Natural killer cell (primary cell): ENCODE measurements around the gene DOCK6. TPM values are rescaled to one million over a fixed set of nuclear protein-coding genes. Genes with fewer than 3 reads are reported as not detected.

Experiments
- ATAC-seq, 3 donors: fragments of 150-1000 bp in 2 of 3; fragments of 200-7000 bp in 1 of 3; cut with Tn5 transposase; 1 replicate in 1 of 3; 2 replicates in 2 of 3; pipeline ENCODE4 v1.10.0; 2021; ENCODE audit warnings: mild to moderate bottlenecking in 2 of 3, moderate library complexity in 2 of 3
- DNase-seq, 2 donors: peaks; one replicate each; pipeline versions ENCODE4 v3.0.0 to v3.0.0-alpha.2; 2013 to 2021; ENCODE audit warnings: mixed read lengths in 1 of 2
- H3K27ac ChIP-seq: one replicate; pipeline ENCODE4 v1.5.1; 2013; ENCODE audit warnings: mild to moderate bottlenecking, low read length
- H3K27me3 ChIP-seq: one replicate; pipeline ENCODE4 v1.6.1; 2013; ENCODE audit warnings: low read length; ENCODE audit not compliant: control insufficient read depth, insufficient read depth
- H3K36me3 ChIP-seq: one replicate; pipeline ENCODE4 v1.6.1; 2013; ENCODE audit warnings: low read length; ENCODE audit not compliant: control insufficient read depth, insufficient read depth
- H3K4me1 ChIP-seq: one replicate; pipeline ENCODE4 v1.6.1; 2013; ENCODE audit warnings: low read length; ENCODE audit not compliant: control insufficient read depth, insufficient read depth
- H3K4me3 ChIP-seq: one replicate; pipeline ENCODE4 v1.5.1; 2013; ENCODE audit warnings: low read length
- H3K9me3 ChIP-seq: one replicate; pipeline ENCODE4 v1.6.1; 2013; ENCODE audit warnings: low read length; ENCODE audit not compliant: control insufficient read depth, insufficient read depth
- H3K27ac Mint-ChIP-seq, 2 donors: one replicate each; pipeline ENCODE4 v1.8.0; 2022; ENCODE audit warnings: mild to moderate bottlenecking in 2 of 2, mixed read lengths in 2 of 2, moderate library complexity in 1 of 2
- H3K27me3 Mint-ChIP-seq, 2 donors: one replicate each; pipeline ENCODE4 v1.8.0; 2022; ENCODE audit warnings: low read depth in 2 of 2, mixed read lengths in 2 of 2
- H3K36me3 Mint-ChIP-seq: one replicate; pipeline ENCODE4 v1.8.0; 2022; ENCODE audit warnings: mixed read lengths
- H3K4me1 Mint-ChIP-seq, 2 donors: one replicate each; pipeline ENCODE4 v1.8.0; 2022; ENCODE audit warnings: mixed read lengths in 2 of 2
- H3K4me3 Mint-ChIP-seq: one replicate; pipeline ENCODE4 v1.8.0; 2022; ENCODE audit warnings: mild to moderate bottlenecking, moderate library complexity, mixed read lengths
- H3K9me3 Mint-ChIP-seq, 2 donors: one replicate each; pipeline ENCODE4 v1.8.0; 2022; ENCODE audit warnings: mixed read lengths in 2 of 2
- CTCF ChIP-seq: fragments of 200-600 bp; IDR thresholded peaks from one replicate; pipeline ENCODE4 v1.8.0; 2022; ENCODE audit warnings: antibody characterized with exemption
- WGBS: methylation state at CpG from one replicate; pipeline ENCODE4 v1.1.7; 2013; ENCODE audit warnings: missing lambda C conversion rate; ENCODE audit not compliant: insufficient coverage; 5-methylcytosine and 5-hydroxymethylcytosine counted together
- intact Hi-C: fragments of 100-400 bp; cut with micrococcal nuclease; formaldehyde crosslinking; loops from one replicate; pipeline ENCODE4 v1.14.2; 2022
- total RNA-seq, 4 donors: library from RNA; stranded (reverse); fragments of 120-200 nt in 1 of 4; gene quantifications; one replicate each; pipeline versions ENCODE4 v1.2.3 to v1.2.4, GENCODE V29; 2013 to 2022

DOCK6 gene
- total RNA-seq, 3 donors from 2014 or later (not counting 1 experiment from before 2014, with no cell fraction given), result 0.82 to 2.3 (median 0.86) TPM

- WGBS, result 96% methylated on average over 16 of the region's 18 CpGs
- H3K27ac ChIP-seq, result no peak overlapping the region
- no peak overlapping the region for H3K27ac Mint-ChIP-seq
- DNase-seq (no peak), ATAC-seq (no peak)
- no peaks in the 10 kb centered on the region for H3K4me1 ChIP-seq
- intact Hi-C loops, result no loop called here
- no peaks in the 10 kb centered on the region for H3K36me3 ChIP-seq
- no peaks in the 10 kb centered on the region for H3K4me1 Mint-ChIP-seq
- no peak overlapping the region for H3K4me3 ChIP-seq
- H3K36me3 Mint-ChIP-seq, result no peaks in the 10 kb centered on the region
- H3K27me3 Mint-ChIP-seq, result no peaks in the 10 kb centered on the region
- no peaks in the 10 kb centered on the region for H3K9me3 ChIP-seq
- TF ChIP-seq CTCF, result no peak
- no peaks in the 10 kb centered on the region for H3K27me3 ChIP-seq
- no peaks in the 10 kb centered on the region for H3K9me3 Mint-ChIP-seq
- H3K4me3 Mint-ChIP-seq, result no peak overlapping the region
Measured at GRCh38 chr19:11176466-11177193, 85.7 kb downstream of the DOCK6 start.

GRCh38 chr19:11175920-11176319 is 86.4 kb downstream of the DOCK6 start:
- intact Hi-C loops, result no loop called here
- no peaks in the 10 kb centered on the region for H3K9me3 Mint-ChIP-seq
- no peaks in the 10 kb centered on the region for H3K4me1 Mint-ChIP-seq
- no peaks in the 10 kb centered on the region for H3K36me3 Mint-ChIP-seq
- Histone ChIP-seq H3K4me1 (no peaks in the 10 kb centered on the region), H3K4me3 (no peak overlapping the region), H3K9me3 (no peaks in the 10 kb centered on the region), H3K36me3 (no peaks in the 10 kb centered on the region), H3K27ac (no peak overlapping the region), H3K27me3 (no peaks in the 10 kb centered on the region)
- no peak for TF ChIP-seq CTCF
- DNase-seq (no peak), ATAC-seq (no peak)
- 93% methylated on average over 7 of the region's 7 CpGs for WGBS
- no peak overlapping the region for H3K27ac Mint-ChIP-seq
- no peak overlapping the region for H3K4me3 Mint-ChIP-seq
- no peaks in the 10 kb centered on the region for H3K27me3 Mint-ChIP-seq

GRCh38 chr19:11174336-11174735 is 88.0 kb downstream of the DOCK6 start:
- no peak overlapping the region for H3K27ac Mint-ChIP-seq
- H3K4me3 ChIP-seq, result no peak overlapping the region
- no peaks in the 10 kb centered on the region for H3K9me3 ChIP-seq

More at GRCh38 chr19:11174336-11174735, 88.0 kb downstream of the DOCK6 start:
- no peaks in the 10 kb centered on the region for H3K27me3 Mint-ChIP-seq
- ATAC-seq, result no peak
- TF ChIP-seq CTCF, result no peak
- Histone ChIP-seq H3K27me3 (no peaks in the 10 kb centered on the region), H3K4me1 (no peaks in the 10 kb centered on the region), H3K36me3 (no peaks in the 10 kb centered on the region), H3K27ac (no peak overlapping the region)
- H3K36me3 Mint-ChIP-seq, result no peaks in the 10 kb centered on the region
- H3K9me3 Mint-ChIP-seq, result no peaks in the 10 kb centered on the region
- no peak overlapping the region for H3K4me3 Mint-ChIP-seq
- no peaks in the 10 kb centered on the region for H3K4me1 Mint-ChIP-seq
- WGBS, result 97% methylated on average over 27 of the region's 27 CpGs
- no peak for DNase-seq
- intact Hi-C loops, result no loop called here
